Type B pancreatic cell (in vitro differentiated cells): ENCODE data around the gene RPL22. TPM values are rescaled to one million over a fixed set of nuclear protein-coding genes. Genes with fewer than 3 reads are reported as not detected.
A peak's percentile ranks its signal among the peaks of the same experiment; 100 is the strongest.

ENCODE experiments used
- DNase-seq: peaks from one replicate; pipeline ENCODE4 v3.0.0; 2021; ENCODE audit warnings: mixed read lengths; ENCODE audit not compliant: unreplicated experiment; ENCODE audit errors: extremely low spot score
- H3K27ac Mint-ChIP-seq: 2 replicates; pipeline ENCODE4 v1.8.0; 2021; ENCODE audit warnings: mild to moderate bottlenecking, mixed read lengths
- H3K27me3 Mint-ChIP-seq: 2 replicates; pipeline ENCODE4 v1.8.0; 2021; ENCODE audit warnings: mixed read lengths
- H3K36me3 Mint-ChIP-seq: 2 replicates; pipeline ENCODE4 v1.8.0; 2021; ENCODE audit warnings: mixed read lengths
- H3K4me1 Mint-ChIP-seq: one replicate; pipeline ENCODE4 v1.8.0; 2021; ENCODE audit warnings: mixed read lengths; ENCODE audit not compliant: unreplicated experiment
- H3K4me3 Mint-ChIP-seq: 2 replicates; pipeline ENCODE4 v1.8.0; 2021; ENCODE audit warnings: mild to moderate bottlenecking, mixed read lengths
- H3K9me3 Mint-ChIP-seq: 2 replicates; pipeline ENCODE4 v1.8.0; 2021; ENCODE audit warnings: mixed read lengths
- long read RNA-seq: library from polyadenylated mRNA; unstranded; transcript quantifications from one replicate; pipeline ENCODE4 v2.0.0, GENCODE V29; 2020
- total RNA-seq: library from RNA; stranded (reverse); gene quantifications from 2 replicates; pipeline ENCODE4 v1.2.1, GENCODE V29; 2021; ENCODE audit warnings: low replicate concordance
- TF ChIP-seq, protein P1 (sequence below): fragments of 200-600 bp; sonication (generic); conservative IDR thresholded peaks from 2 replicates; pipeline ENCODE4 v1.5.0; 2021; ENCODE audit warnings: antibody characterized with exemption, mild to moderate bottlenecking

The RPL22 gene
- 499 and 541 TPM in 2 replicates for total RNA-seq
- long read RNA-seq, transcript RPL22-201 (4 exons, 2,078 nt): major isoform, 682 of 772 reads
- long read RNA-seq, transcript RPL22-206 (3 exons, 2,279 nt): minor isoform, 34 of 772 reads
- long read RNA-seq, partial matches to known transcripts: 12 of 772 reads
- long read RNA-seq, other reads (novel, unspliced or antisense): 43 of 772 reads

DNA sequence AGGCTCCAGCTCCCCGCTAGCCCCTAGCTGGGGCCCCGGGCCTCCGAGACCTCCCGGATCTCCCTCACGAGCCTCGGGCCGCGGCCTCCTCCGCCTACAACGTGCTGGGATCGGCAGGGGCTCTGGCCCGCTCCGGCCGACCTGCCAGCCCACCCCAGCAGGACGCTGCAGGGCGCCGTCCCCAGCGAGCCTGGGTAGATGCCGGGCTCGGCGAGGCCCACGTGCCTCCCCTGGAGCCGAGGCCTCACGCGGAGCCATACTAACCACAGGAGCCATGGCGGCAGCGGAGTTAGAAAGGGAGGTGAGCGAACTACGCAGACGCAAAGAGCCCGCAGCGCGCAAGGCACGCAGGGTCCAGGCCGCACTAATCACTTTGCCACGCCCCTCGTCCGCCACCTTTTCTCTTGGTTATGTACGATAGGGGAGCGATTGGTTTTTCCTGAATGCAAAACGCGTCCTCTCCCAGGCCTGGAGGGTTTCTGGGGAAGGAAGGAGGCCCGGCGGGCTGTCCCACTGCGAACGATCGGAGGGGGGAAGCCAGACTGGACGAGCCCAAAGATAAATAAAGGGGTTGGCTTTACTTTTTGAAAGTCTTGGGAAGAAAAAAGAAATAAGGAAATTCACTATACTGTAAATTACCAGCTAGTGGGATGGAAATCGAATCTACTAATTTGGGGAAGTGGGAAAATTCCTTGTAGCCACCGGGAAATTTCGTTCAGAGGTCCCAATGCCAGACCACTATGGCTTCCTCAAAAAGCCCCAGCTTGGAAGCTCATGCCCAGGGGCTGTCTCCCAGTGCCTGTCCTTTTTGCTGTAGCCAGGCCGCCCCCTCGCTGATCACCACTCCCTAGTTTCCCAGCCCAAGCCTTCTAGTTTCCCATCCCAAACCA, at the start of gene RPL22:
RPL22 (minus strand) TSS at position 298 of the 890 bp plus-strand sequence; CDS start at position 276, 22 bp downstream.
- TF ChIP-seq, protein P1, sequence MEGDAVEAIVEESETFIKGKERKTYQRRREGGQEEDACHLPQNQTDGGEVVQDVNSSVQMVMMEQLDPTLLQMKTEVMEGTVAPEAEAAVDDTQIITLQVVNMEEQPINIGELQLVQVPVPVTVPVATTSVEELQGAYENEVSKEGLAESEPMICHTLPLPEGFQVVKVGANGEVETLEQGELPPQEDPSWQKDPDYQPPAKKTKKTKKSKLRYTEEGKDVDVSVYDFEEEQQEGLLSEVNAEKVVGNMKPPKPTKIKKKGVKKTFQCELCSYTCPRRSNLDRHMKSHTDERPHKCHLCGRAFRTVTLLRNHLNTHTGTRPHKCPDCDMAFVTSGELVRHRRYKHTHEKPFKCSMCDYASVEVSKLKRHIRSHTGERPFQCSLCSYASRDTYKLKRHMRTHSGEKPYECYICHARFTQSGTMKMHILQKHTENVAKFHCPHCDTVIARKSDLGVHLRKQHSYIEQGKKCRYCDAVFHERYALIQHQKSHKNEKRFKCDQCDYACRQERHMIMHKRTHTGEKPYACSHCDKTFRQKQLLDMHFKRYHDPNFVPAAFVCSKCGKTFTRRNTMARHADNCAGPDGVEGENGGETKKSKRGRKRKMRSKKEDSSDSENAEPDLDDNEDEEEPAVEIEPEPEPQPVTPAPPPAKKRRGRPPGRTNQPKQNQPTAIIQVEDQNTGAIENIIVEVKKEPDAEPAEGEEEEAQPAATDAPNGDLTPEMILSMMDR: no peak
- Mint-ChIP-seq H3K4me1 (peaks cover 32% of the 10 kb centered on the region), H3K27ac (peak within 1 kb of the TSS; percentile 98), H3K9me3 (no peaks in the 10 kb centered on the region), H3K4me3 (peak within 1 kb of the TSS; percentile 90), H3K36me3 (peaks cover 18% of the 10 kb centered on the region), H3K27me3 (no peaks in the 10 kb centered on the region)
- peak; percentile 96 for DNase-seq

DNA sequence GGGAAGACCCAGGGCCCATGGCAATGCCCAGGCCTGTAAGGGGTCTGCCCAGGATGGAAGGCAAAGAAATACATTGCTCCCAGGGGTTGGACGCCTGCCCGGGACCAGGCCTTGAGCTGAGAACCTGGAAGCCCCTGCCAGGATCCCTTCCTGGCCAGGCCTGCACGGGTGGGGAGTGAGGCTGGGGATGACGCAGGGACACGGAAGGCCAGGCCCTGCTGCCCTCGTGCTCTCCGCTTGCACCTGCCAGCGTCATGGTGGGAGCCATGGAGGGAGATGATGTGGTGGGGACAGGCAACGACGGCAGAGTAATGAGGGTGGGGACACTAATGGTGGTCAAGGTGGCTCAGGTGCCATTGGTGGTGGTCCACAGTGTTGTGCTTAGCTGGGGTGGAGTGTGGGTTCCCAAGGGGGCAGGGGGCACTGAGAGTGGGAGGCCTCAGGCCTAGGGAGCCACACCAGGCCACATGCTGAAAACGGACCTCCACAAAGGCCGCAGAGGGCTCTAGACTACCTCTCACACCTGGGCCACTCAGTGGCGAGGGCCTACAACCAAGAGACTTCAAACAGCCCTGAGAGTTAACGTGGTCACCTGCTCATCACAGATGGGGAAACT, 48.9 kb upstream of the RPL22 start:
- Mint-ChIP-seq H3K9me3 (no peaks in the 10 kb centered on the region), H3K4me1 (peaks cover 7% of the 10 kb centered on the region), H3K27ac (no peak overlapping the region), H3K27me3 (peaks cover 77% of the 10 kb centered on the region), H3K4me3 (no peak overlapping the region), H3K36me3 (no peaks in the 10 kb centered on the region)
- TF ChIP-seq, protein P1: no peak
- no peak for DNase-seq

DNA sequence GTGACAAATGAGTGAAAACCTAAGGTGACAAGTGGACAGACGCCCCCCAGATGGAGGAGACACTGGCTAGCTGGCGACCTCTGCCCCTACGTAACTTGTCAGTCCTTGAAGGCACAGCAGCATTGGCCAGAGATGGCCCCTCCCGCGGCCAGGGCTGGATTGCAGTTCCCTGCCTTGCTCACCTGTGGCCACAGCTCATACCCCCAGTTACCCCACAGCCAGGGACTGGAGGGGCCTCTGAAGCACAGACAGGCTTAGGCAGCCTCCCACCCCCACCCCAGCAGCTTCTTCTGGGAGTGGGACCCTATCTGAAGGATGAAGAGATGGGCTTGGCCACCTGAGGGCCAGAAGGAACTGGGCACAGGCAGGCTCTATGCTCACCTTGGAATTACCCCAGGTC, 48.3 kb upstream of the RPL22 start:
- no peaks in the 10 kb centered on the region for H3K36me3 Mint-ChIP-seq
- peaks cover 7% of the 10 kb centered on the region for H3K4me1 Mint-ChIP-seq
- DNase-seq: no peak
- peaks cover 79% of the 10 kb centered on the region for H3K27me3 Mint-ChIP-seq
- no peak overlapping the region for H3K4me3 Mint-ChIP-seq
- no peaks in the 10 kb centered on the region for H3K9me3 Mint-ChIP-seq
- TF ChIP-seq, protein P1: no peak
- no peak overlapping the region for H3K27ac Mint-ChIP-seq

DNA sequence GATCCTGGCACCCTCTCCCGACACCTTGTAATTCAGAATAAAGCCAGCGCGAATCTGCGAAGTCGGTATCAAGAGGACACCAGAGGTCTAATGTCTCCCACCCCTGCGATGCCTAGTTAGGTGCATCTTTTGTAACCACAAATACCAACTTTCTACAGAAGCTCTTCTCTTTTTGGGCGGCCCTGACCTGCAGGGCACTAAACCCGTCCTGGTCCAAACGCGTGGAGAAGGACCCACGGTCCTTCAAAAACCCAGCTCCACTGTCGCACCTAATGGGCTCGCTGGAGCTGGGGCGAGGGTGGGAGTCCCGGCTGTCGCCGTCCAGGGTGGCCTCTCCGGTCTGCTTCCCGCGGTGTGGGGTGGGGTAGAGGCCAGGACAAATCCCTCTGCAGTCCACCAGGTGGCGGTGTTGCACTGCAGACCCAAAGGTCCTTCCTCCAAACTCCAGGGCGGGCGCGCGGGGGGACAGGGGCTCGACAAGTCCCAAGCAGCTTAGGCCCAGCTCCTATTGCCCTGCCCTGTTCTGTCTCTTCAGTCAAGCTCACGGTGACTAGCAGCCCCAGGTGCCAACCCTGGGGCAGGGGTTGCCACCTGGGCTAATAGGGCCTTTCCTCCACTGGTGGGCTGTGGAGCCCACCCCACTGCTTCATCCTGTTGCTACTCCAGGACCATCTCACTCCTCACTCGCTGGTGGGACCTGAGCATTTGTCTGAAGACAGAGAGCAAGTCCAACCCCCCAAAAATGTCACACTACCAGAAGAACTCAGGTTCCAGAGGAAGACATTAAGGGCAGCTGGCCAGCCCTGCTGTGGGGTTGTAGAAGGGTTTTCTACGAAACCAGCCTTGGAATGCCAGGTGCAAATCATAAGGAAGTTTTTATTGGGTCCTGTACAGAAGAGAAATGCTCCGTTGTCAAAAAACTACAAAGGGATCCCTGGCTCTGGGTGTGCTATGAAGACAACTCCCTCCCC, 47.4 kb upstream of the RPL22 start:
- Mint-ChIP-seq H3K9me3 (no peaks in the 10 kb centered on the region), H3K36me3 (no peaks in the 10 kb centered on the region), H3K4me3 (peak overlapping the region; percentile 84), H3K4me1 (peaks cover 7% of the 10 kb centered on the region), H3K27me3 (peaks cover 73% of the 10 kb centered on the region), H3K27ac (peak overlapping the region; percentile 68)
- TF ChIP-seq, protein P1: peak; percentile 98
- peak; percentile 92 for DNase-seq
